ENCODE data around the gene GOLGA8K. TPM values are rescaled to one million over a fixed set of nuclear protein-coding genes. Genes with fewer than 3 reads are reported as not detected.
"Not testable (repeated sequence)": the region's sequence is repeated elsewhere in the genome, so short reads cannot be mapped to it uniquely, and the experiment has no call there.

GOLGA8K gene
- total RNA-seq, 1 experiment from 2014 or later = 0.85 TPM

DNA sequence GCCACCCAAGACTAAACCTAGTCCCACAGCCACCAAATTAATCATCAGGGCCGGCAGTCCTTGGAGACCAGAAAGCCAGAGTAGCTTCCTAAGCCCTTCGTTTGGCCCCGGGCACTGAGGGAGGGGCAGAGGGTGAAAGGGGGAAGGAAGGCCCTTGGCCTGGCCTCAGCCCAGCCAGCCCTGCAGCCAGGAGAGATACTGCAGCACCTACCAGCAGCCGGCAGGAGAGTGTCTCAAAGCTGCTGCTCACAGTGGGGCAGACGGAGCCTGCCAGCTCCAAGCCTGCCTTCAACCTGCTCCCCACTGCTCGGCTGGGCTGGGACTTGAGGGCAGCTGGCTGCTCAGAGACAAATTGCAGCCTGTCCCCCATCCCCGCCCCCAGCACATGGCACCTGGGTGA is 50.3 kb downstream of the GOLGA8K start:
- WGBS (ENCODE audit: extremely low coverage, insufficient read length, low lambda C conversion rate) = no CpG with 5 or more reads among the region's 7 CpGs
- H3K27me3 Mint-ChIP-seq (ENCODE audit: low read depth); H2BK15ac ChIP-seq (ENCODE audit: low read depth, low read length): not testable (repeated sequence)

DNA sequence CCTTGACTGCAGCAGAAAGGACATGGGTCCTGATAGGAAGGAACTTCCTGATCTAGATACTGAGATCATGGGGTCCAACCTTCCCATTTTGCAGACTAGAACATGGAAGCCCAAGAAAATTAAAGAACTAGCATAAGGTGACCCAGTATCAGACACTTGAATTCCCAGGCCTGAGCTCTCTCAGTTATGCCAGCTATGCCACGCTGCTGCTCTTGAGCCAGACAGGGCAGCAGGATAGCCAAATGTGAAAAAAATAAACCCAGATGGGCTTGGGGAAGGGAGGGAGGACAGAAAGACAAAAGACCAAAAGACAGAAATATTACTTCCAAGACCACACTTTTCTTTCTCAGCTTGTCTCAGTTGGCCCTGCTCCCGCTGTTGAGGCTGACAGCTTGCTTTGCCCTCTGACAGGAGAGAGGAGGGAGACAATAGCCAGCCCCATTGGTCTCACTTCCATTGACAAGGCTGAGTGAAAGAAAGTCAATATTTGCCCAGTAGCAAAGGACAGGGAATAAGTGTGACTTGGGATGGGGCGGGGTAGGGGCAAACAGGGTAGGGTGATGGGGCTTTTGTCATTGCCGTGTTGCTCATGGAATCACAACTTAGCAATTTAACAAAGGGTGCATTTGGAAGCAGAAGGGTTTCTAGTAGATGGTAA is 52.4 kb downstream of the GOLGA8K start:
- not testable (repeated sequence) for DNase-seq; H4K20me1 ChIP-seq (ENCODE audit: control insufficient read depth, insufficient read depth, insufficient read length); H2BK5ac ChIP-seq (ENCODE audit: insufficient read length, low read length); H3K4me2 ChIP-seq (ENCODE audit: insufficient read depth, insufficient read length, low read length); H3K4me1 Mint-ChIP-seq; H4K91ac ChIP-seq (ENCODE audit: insufficient read length, low read depth, low read length); H4K8ac ChIP-seq (replicated peaks; ENCODE audit: insufficient read length, low read depth, low read length); H3K27me3 Mint-ChIP-seq (ENCODE audit: low read depth); H3K27ac Mint-ChIP-seq; H3K27ac ChIP-seq (ENCODE audit: insufficient read length, low read depth, low read length); H2BK12ac ChIP-seq (ENCODE audit: insufficient read length, low read depth, low read length); H3K18ac ChIP-seq (ENCODE audit: insufficient read length, low read depth, low read length); H3K56ac ChIP-seq (ENCODE audit: insufficient read length, low read depth, low read length); H3K36me3 Mint-ChIP-seq (ENCODE audit: insufficient read depth in 1 of 3, low read depth in 3 of 3); H3K4ac ChIP-seq (ENCODE audit: low read depth, low read length); H2AK5ac ChIP-seq (ENCODE audit: insufficient read length, low read length); H3K79me2 ChIP-seq (ENCODE audit: insufficient read depth, low read length); H3K23ac ChIP-seq (ENCODE audit: insufficient read length, low read depth, low read length); H3K27me3 ChIP-seq (ENCODE audit: insufficient read depth, low read length); H3K23me2 ChIP-seq (ENCODE audit: insufficient read length, low read depth, low read length, poor library complexity, severe bottlenecking); H2AFZ ChIP-seq (ENCODE audit: low read length); H3K14ac ChIP-seq (ENCODE audit: insufficient read depth, low read length); H3K79me1 ChIP-seq (ENCODE audit: insufficient read depth, low read depth, low read length, poor library complexity, severe bottlenecking); H3K9me3 Mint-ChIP-seq; H3T11ph ChIP-seq (ENCODE audit: low read length); H3K4me3 Mint-ChIP-seq; H4K5ac ChIP-seq (ENCODE audit: insufficient read length, low read depth, low read length); H3K4me1 ChIP-seq (ENCODE audit: insufficient read depth, low read length); H2BK15ac ChIP-seq (ENCODE audit: low read depth, low read length); H3K9me3 ChIP-seq (ENCODE audit: control insufficient read depth, low read depth, low read length); H2BK20ac ChIP-seq (ENCODE audit: low read depth, low read length, poor library complexity, severe bottlenecking); H3K9ac ChIP-seq (ENCODE audit: extremely low read depth, insufficient read length, low read length); H2BK120ac ChIP-seq (ENCODE audit: low read depth, low read length, poor library complexity, severe bottlenecking)
- WGBS (ENCODE audit: extremely low coverage, insufficient read length, low lambda C conversion rate) = no CpG with 5 or more reads among the region's 4 CpGs

More for the DNA sequence above, 50.3 kb downstream of the GOLGA8K start:
- H4K91ac ChIP-seq (ENCODE audit: insufficient read length, low read depth, low read length); H2BK20ac ChIP-seq (ENCODE audit: low read depth, low read length, poor library complexity, severe bottlenecking); H3K4ac ChIP-seq (ENCODE audit: low read depth, low read length); H2BK12ac ChIP-seq (ENCODE audit: insufficient read length, low read depth, low read length); H4K20me1 ChIP-seq (ENCODE audit: control insufficient read depth, insufficient read depth, insufficient read length); H3K79me1 ChIP-seq (ENCODE audit: insufficient read depth, low read depth, low read length, poor library complexity, severe bottlenecking); H3K36me3 Mint-ChIP-seq (ENCODE audit: insufficient read depth in 1 of 3, low read depth in 3 of 3); H4K5ac ChIP-seq (ENCODE audit: insufficient read length, low read depth, low read length); H3K9me3 Mint-ChIP-seq; H3K4me1 ChIP-seq (ENCODE audit: insufficient read depth, low read length); H3K27ac Mint-ChIP-seq; H3T11ph ChIP-seq (ENCODE audit: low read length); DNase-seq; H2AFZ ChIP-seq (ENCODE audit: low read length); H3K4me1 Mint-ChIP-seq; H2BK5ac ChIP-seq (ENCODE audit: insufficient read length, low read length); H3K56ac ChIP-seq (ENCODE audit: insufficient read length, low read depth, low read length); H3K27ac ChIP-seq (ENCODE audit: insufficient read length, low read depth, low read length); H3K14ac ChIP-seq (ENCODE audit: insufficient read depth, low read length); H3K23ac ChIP-seq (ENCODE audit: insufficient read length, low read depth, low read length); H3K4me3 Mint-ChIP-seq; H4K8ac ChIP-seq (replicated peaks; ENCODE audit: insufficient read length, low read depth, low read length); H3K79me2 ChIP-seq (ENCODE audit: insufficient read depth, low read length); H3K9ac ChIP-seq (ENCODE audit: extremely low read depth, insufficient read length, low read length); H3K27me3 ChIP-seq (ENCODE audit: insufficient read depth, low read length); H3K9me3 ChIP-seq (ENCODE audit: control insufficient read depth, low read depth, low read length); H3K4me2 ChIP-seq (ENCODE audit: insufficient read depth, insufficient read length, low read length); H2BK120ac ChIP-seq (ENCODE audit: low read depth, low read length, poor library complexity, severe bottlenecking); H3K23me2 ChIP-seq (ENCODE audit: insufficient read length, low read depth, low read length, poor library complexity, severe bottlenecking); H3K18ac ChIP-seq (ENCODE audit: insufficient read length, low read depth, low read length); H2AK5ac ChIP-seq (ENCODE audit: insufficient read length, low read length): not testable (repeated sequence)
